Measurements from ENCODE around the gene ABAT. TPM values are rescaled to one million over a fixed set of nuclear protein-coding genes. Genes with fewer than 3 reads are reported as not detected.

Gene ABAT
- total RNA-seq, 1 experiment from 2014 or later = 7.3 TPM

DNA sequence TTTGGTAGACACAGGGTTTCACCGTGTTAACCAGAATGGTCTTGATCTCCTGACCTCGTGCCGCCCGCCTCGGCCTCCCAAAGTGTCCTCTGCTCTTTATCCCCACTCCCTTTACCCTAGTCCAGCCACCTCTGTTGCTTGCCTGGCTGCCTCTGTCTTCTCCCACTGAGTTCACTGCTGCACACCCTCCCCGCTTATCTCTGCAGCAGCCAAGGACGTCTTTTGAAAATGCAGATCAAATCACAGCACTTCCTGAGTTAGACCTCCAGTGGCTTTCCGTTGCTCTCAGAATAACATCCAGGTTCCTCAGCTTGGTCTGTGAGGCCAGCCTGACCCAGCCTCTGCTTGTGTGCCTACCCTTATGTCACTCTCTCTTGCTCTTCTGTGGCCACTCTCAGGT lies 47.5 kb upstream of the ABAT start:
- Histone ChIP-seq H3K23ac (ENCODE audit: insufficient read length, low read depth, low read length) (no peak overlapping the region), H2BK12ac (ENCODE audit: insufficient read length, low read depth, low read length) (no peak overlapping the region), H4K20me1 (ENCODE audit: control insufficient read depth, insufficient read depth, insufficient read length) (no peaks in the 10 kb centered on the region), H3K27ac (ENCODE audit: insufficient read length, low read depth, low read length) (no peak overlapping the region), H2AK5ac (ENCODE audit: insufficient read length, low read length) (no peak overlapping the region), H3K14ac (ENCODE audit: insufficient read depth, low read length) (no peak overlapping the region), H3K4ac (ENCODE audit: low read depth, low read length) (no peak overlapping the region), H2BK20ac (ENCODE audit: low read depth, low read length, poor library complexity, severe bottlenecking) (no peak overlapping the region), H3T11ph (ENCODE audit: low read length) (no peak overlapping the region), H2AFZ (ENCODE audit: low read length) (no peak overlapping the region), H3K23me2 (ENCODE audit: insufficient read length, low read depth, low read length, poor library complexity, severe bottlenecking) (peaks cover 3% of the 10 kb centered on the region), H4K8ac (replicated peaks; ENCODE audit: insufficient read length, low read depth, low read length) (no peak overlapping the region), H2BK5ac (ENCODE audit: insufficient read length, low read length) (no peak overlapping the region), H3K9me3 (ENCODE audit: control insufficient read depth, low read depth, low read length) (no peaks in the 10 kb centered on the region), H3K79me2 (ENCODE audit: insufficient read depth, low read length) (peaks cover 6% of the 10 kb centered on the region; the same call in 1 of the 2 replicates), H3K27me3 (ENCODE audit: insufficient read depth, low read length) (no peaks in the 10 kb centered on the region), H3K4me2 (ENCODE audit: insufficient read depth, insufficient read length, low read length) (no peak overlapping the region), H3K79me1 (ENCODE audit: insufficient read depth, low read depth, low read length, poor library complexity, severe bottlenecking) (no peaks in the 10 kb centered on the region), H3K18ac (ENCODE audit: insufficient read length, low read depth, low read length) (no peak overlapping the region), H3K4me1 (ENCODE audit: insufficient read depth, low read length) (no peaks in the 10 kb centered on the region), H3K9ac (ENCODE audit: extremely low read depth, insufficient read length, low read length) (no peak overlapping the region), H4K91ac (ENCODE audit: insufficient read length, low read depth, low read length) (no peak overlapping the region), H2BK120ac (ENCODE audit: low read depth, low read length, poor library complexity, severe bottlenecking) (no peak overlapping the region), H2BK15ac (ENCODE audit: low read depth, low read length) (no peak overlapping the region), H3K56ac (ENCODE audit: insufficient read length, low read depth, low read length) (no peak overlapping the region), H4K5ac (ENCODE audit: insufficient read length, low read depth, low read length) (no peak overlapping the region)
- Mint-ChIP-seq H3K27me3 (ENCODE audit: low read depth) (no peaks in the 10 kb centered on the region), H3K36me3 (ENCODE audit: insufficient read depth in 1 of 3, low read depth in 3 of 3) (peaks cover 51 to 79% (median 66%) of the 10 kb centered on the region in 3 experiments), H3K4me1 (peaks cover 5 to 8% of the 10 kb centered on the region in 2 experiments; a peak in 2 of 4 replicates), H3K27ac (no peak overlapping the region; a peak in 1 of 7 replicates), H3K4me3 (no peak overlapping the region), H3K9me3 (no peaks in the 10 kb centered on the region)
- no peak for TF ChIP-seq CTCF (conservative IDR thresholded peaks at IDR 0.05)
- no CpG with 5 or more reads among the region's 8 CpGs for WGBS (ENCODE audit: extremely low coverage, insufficient read length, low lambda C conversion rate)
- DNase-seq = no peak
